H9 (cell line): ENCODE data around the gene PARP3. TPM values are rescaled to one million over a fixed set of nuclear protein-coding genes. Genes with fewer than 3 reads are reported as not detected.

ENCODE experiments used
- DNase-seq: peaks from one replicate; pipeline ENCODE4 v3.0.0-alpha.2; 2017
- H2AFZ ChIP-seq: one replicate; pipeline ENCODE4 v1.6.1; 2013; ENCODE audit warnings: mild to moderate bottlenecking, low read length, control low read depth, moderate library complexity
- H2AK5ac ChIP-seq: 2 replicates; pipeline ENCODE4 v1.6.1; 2013; ENCODE audit warnings: low read length, control low read depth, mixed read lengths; ENCODE audit not compliant: insufficient read length
- H2BK120ac ChIP-seq: one replicate; pipeline ENCODE4 v1.6.1; 2013; ENCODE audit warnings: low read depth, mild to moderate bottlenecking, low read length, control low read depth, inconsistent platforms; ENCODE audit not compliant: poor library complexity, severe bottlenecking
- H2BK12ac ChIP-seq: 2 replicates; pipeline ENCODE4 v1.6.1; 2013; ENCODE audit warnings: low read length, control low read depth, mixed read lengths, low read depth; ENCODE audit not compliant: insufficient read length
- H2BK15ac ChIP-seq: 2 replicates; pipeline ENCODE4 v1.6.1; 2013; ENCODE audit warnings: low read depth, low read length, control low read depth
- H2BK20ac ChIP-seq: one replicate; pipeline ENCODE4 v1.6.1; 2013; ENCODE audit warnings: low read depth, mild to moderate bottlenecking, low read length, control low read depth, inconsistent platforms; ENCODE audit not compliant: poor library complexity, severe bottlenecking
- H2BK5ac ChIP-seq: 2 replicates; pipeline ENCODE4 v1.6.1; 2013; ENCODE audit warnings: low read length, control low read depth, mixed read lengths; ENCODE audit not compliant: insufficient read length
- H3K14ac ChIP-seq: 2 replicates; pipeline ENCODE4 v1.6.1; 2013; ENCODE audit warnings: low read length, control low read depth; ENCODE audit not compliant: insufficient read depth
- H3K18ac ChIP-seq: 2 replicates; pipeline ENCODE4 v1.6.1; 2013; ENCODE audit warnings: low read depth, mild to moderate bottlenecking, mixed read lengths, low read length, control low read depth; ENCODE audit not compliant: insufficient read length
- H3K23ac ChIP-seq: 2 replicates; pipeline ENCODE4 v1.6.1; 2013; ENCODE audit warnings: low read length, control low read depth, mixed read lengths, low read depth; ENCODE audit not compliant: insufficient read length
- H3K23me2 ChIP-seq: 2 replicates; pipeline ENCODE4 v1.6.1; 2013; ENCODE audit warnings: low read depth, mild to moderate bottlenecking, mixed read lengths, low read length, control low read depth; ENCODE audit not compliant: insufficient read length, poor library complexity, severe bottlenecking
- H3K27ac ChIP-seq: 2 replicates; pipeline ENCODE4 v1.5.1; 2013; ENCODE audit warnings: low read length, control low read depth, mixed read lengths, low read depth; ENCODE audit not compliant: insufficient read length
- H3K27me3 ChIP-seq: 2 replicates; pipeline ENCODE4 v1.6.1; 2013; ENCODE audit warnings: low read length, control low read depth, inconsistent platforms; ENCODE audit not compliant: insufficient read depth
- H3K4ac ChIP-seq: 2 replicates; pipeline ENCODE4 v1.6.1; 2013; ENCODE audit warnings: low read depth, mild to moderate bottlenecking, control low read depth, inconsistent platforms, low read length, moderate library complexity
- H3K4me1 ChIP-seq: 2 replicates; pipeline ENCODE4 v1.6.1; 2013; ENCODE audit warnings: low read length, control low read depth, inconsistent platforms; ENCODE audit not compliant: insufficient read depth
- H3K4me2 ChIP-seq: 2 replicates; pipeline ENCODE4 v1.6.1; 2013; ENCODE audit warnings: low read length, control low read depth, mixed read lengths; ENCODE audit not compliant: insufficient read length, insufficient read depth
- H3K56ac ChIP-seq: 2 replicates; pipeline ENCODE4 v1.6.1; 2013; ENCODE audit warnings: low read depth, mild to moderate bottlenecking, mixed read lengths, low read length, control low read depth; ENCODE audit not compliant: insufficient read length
- H3K79me1 ChIP-seq: 2 replicates; pipeline ENCODE4 v1.6.1; 2013; ENCODE audit warnings: low read depth, mild to moderate bottlenecking, moderate library complexity, low read length, control low read depth, inconsistent platforms; ENCODE audit not compliant: insufficient read depth, poor library complexity, severe bottlenecking
- H3K79me2 ChIP-seq: 2 replicates; pipeline ENCODE4 v1.6.1; 2013; ENCODE audit warnings: low read length, control low read depth, inconsistent platforms; ENCODE audit not compliant: insufficient read depth
- H3K9ac ChIP-seq: 2 replicates; pipeline ENCODE4 v1.6.1; 2013; ENCODE audit warnings: low read length, control low read depth, mixed read lengths; ENCODE audit not compliant: insufficient read length; ENCODE audit errors: extremely low read depth
- H3K9me3 ChIP-seq: one replicate; pipeline ENCODE4 v1.6.1; 2013; ENCODE audit warnings: low read depth, low read length, inconsistent platforms; ENCODE audit not compliant: control insufficient read depth
- H3T11ph ChIP-seq: one replicate; pipeline ENCODE4 v1.6.1; 2013; ENCODE audit warnings: mild to moderate bottlenecking, low read length, control low read depth, inconsistent platforms
- H4K20me1 ChIP-seq: one replicate; pipeline ENCODE4 v1.6.1; 2013; ENCODE audit not compliant: control insufficient read depth, insufficient read length, insufficient read depth
- H4K5ac ChIP-seq: 2 replicates; pipeline ENCODE4 v1.6.1; 2013; ENCODE audit warnings: low read depth, mild to moderate bottlenecking, mixed read lengths, low read length, control low read depth; ENCODE audit not compliant: insufficient read length
- H4K8ac ChIP-seq: replicated peaks from 2 replicates; pipeline ENCODE4 v1.6.1; 2013; ENCODE audit warnings: low read length, control low read depth, mixed read lengths, low read depth; ENCODE audit not compliant: insufficient read length
- H4K91ac ChIP-seq: 2 replicates; pipeline ENCODE4 v1.6.1; 2013; ENCODE audit warnings: low read depth, mild to moderate bottlenecking, moderate library complexity, mixed read lengths, low read length, control low read depth; ENCODE audit not compliant: insufficient read length
- H3K27ac Mint-ChIP-seq, 3 experiments: 2 replicates in 2 of 3; 3 replicates in 1 of 3; pipeline ENCODE4 v1.8.0; 2020 to 2021; ENCODE audit warnings: mixed read lengths in 3 of 3, mild to moderate bottlenecking in 1 of 3, moderate library complexity in 1 of 3
- H3K27me3 Mint-ChIP-seq: 2 replicates; pipeline ENCODE4 v1.8.0; 2021; ENCODE audit warnings: low read depth, mild to moderate bottlenecking, moderate library complexity, mixed read lengths
- H3K36me3 Mint-ChIP-seq, 3 experiments: 2 replicates in 2 of 3; 3 replicates in 1 of 3; pipeline ENCODE4 v1.8.0; 2020 to 2021; ENCODE audit warnings: low read depth in 3 of 3, mixed read lengths in 3 of 3; ENCODE audit not compliant: insufficient read depth in 1 of 3
- H3K4me1 Mint-ChIP-seq, 2 experiments: 2 replicates each; pipeline ENCODE4 v1.8.0; 2020; ENCODE audit warnings: mixed read lengths in 2 of 2
- H3K4me3 Mint-ChIP-seq, 2 experiments: 2 replicates in 1 of 2; 3 replicates in 1 of 2; pipeline ENCODE4 v1.8.0; 2020 to 2021; ENCODE audit warnings: mild to moderate bottlenecking in 2 of 2, mixed read lengths in 2 of 2, moderate library complexity in 1 of 2
- H3K9me3 Mint-ChIP-seq, 2 experiments: 2 replicates in 1 of 2; 3 replicates in 1 of 2; pipeline ENCODE4 v1.8.0; 2020; ENCODE audit warnings: mild to moderate bottlenecking in 2 of 2, mixed read lengths in 2 of 2, moderate library complexity in 1 of 2
- WGBS: extraction: QIAGEN DNeasy Blood & Tissue Kit; methylation state at CpG from one replicate; pipeline ENCODE4 v1.1.7; 2013; ENCODE audit warnings: missing lambda C conversion rate, low lambda C conversion rate, mixed read lengths; ENCODE audit not compliant: insufficient read length; ENCODE audit errors: extremely low coverage; 5-methylcytosine and 5-hydroxymethylcytosine counted together
- total RNA-seq: library from RNA; stranded (reverse); gene quantifications from 2 replicates; pipeline ENCODE4 v1.2.1, GENCODE V29; 2021
- TF ChIP-seq, protein P1 (sequence below): fragments of 200-600 bp; sonication (generic); conservative IDR thresholded peaks from 3 replicates; pipeline ENCODE4 v1.8.0; 2021; ENCODE audit warnings: antibody characterized with exemption, mild to moderate bottlenecking

PARP3 gene
- total RNA-seq, 1 experiment from 2014 or later: 1.3 TPM

DNA sequence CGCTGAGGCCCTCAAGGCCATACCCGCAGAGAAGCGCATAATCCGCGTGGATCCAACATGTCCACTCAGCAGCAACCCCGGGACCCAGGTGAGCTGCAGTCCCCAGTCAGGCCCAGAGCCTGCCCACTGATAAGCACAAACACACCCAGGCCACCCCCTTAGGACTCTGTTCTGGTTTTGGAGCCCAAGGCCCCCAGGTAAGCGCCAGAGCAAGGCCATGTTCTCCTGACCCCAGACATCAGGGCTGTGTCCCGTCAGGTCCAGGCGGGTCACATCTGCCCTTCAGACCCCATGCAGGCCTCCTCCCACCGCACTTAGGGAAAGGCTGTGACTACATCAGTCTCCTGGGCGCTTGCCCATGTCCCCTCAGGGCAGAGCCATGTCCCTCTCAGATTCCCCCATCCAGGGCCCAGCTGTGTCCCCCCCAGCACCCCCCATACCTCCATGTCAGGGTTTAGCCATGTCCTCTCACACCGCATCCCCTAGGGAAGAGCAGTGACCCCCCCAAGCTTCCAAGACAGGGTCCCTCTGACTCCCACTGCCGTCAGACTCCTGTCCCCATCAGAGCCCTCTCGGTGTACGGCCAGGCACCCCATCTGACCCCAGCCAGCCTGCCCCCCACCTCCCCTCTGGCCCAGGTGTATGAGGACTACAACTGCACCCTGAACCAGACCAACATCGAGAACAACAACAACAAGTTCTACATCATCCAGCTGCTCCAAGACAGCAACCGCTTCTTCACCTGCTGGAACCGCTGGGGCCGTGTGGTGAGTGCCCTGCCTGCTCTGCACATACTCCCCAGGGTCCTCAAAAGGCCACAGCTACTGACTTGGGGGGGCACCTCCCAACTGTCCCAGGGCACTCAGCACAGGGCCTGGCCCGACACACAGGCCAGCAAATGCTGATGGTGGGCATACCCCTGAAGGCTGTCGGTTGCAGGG, 1.6 kb downstream of the PARP3 start:
- Histone ChIP-seq H3K56ac (no peak overlapping the region), H3K9ac (no peak overlapping the region), H3K23me2 (peaks cover 16% of the 10 kb centered on the region), H2AK5ac (no peak overlapping the region), H2BK20ac (no peak overlapping the region), H3K4me2 (no peak overlapping the region), H2AFZ (no peak overlapping the region), H3K79me2 (peaks cover 10% of the 10 kb centered on the region), H4K5ac (no peak overlapping the region), H3K14ac (no peak overlapping the region; the same call in 1 of the 2 replicates), H3K4me1 (0 out of 2 replicates have a peak, but pooled peaks cover 2% of the 10 kb centered on the region), H4K91ac (no peak overlapping the region), H4K8ac (no peak overlapping the region), H3K27me3 (no peaks in the 10 kb centered on the region), H3K79me1 (peaks cover 12% of the 10 kb centered on the region), H3T11ph (no peak overlapping the region), H3K23ac (no peak overlapping the region), H2BK12ac (no peak overlapping the region), H3K4ac (no peak overlapping the region), H2BK120ac (no peak overlapping the region), H3K9me3 (no peaks in the 10 kb centered on the region), H2BK5ac (no peak overlapping the region), H3K18ac (no peak overlapping the region), H2BK15ac (no peak overlapping the region), H3K27ac (no peak overlapping the region), H4K20me1 (peaks cover 6% of the 10 kb centered on the region)
- Mint-ChIP-seq H3K36me3 (peaks cover 8 to 18% (median 15%) of the 10 kb centered on the region in 3 experiments; a peak in 6 of 7 replicates), H3K4me3 (no peak overlapping the region), H3K27me3 (peaks cover 59% of the 10 kb centered on the region), H3K4me1 (peaks cover 17 to 18% of the 10 kb centered on the region in 2 experiments), H3K9me3 (no peaks in the 10 kb centered on the region; a peak in 1 of 5 replicates), H3K27ac (no peak overlapping the region)
- WGBS: no CpG with 5 or more reads among the region's 21 CpGs
- DNase-seq: no peak
- TF ChIP-seq, protein P1, sequence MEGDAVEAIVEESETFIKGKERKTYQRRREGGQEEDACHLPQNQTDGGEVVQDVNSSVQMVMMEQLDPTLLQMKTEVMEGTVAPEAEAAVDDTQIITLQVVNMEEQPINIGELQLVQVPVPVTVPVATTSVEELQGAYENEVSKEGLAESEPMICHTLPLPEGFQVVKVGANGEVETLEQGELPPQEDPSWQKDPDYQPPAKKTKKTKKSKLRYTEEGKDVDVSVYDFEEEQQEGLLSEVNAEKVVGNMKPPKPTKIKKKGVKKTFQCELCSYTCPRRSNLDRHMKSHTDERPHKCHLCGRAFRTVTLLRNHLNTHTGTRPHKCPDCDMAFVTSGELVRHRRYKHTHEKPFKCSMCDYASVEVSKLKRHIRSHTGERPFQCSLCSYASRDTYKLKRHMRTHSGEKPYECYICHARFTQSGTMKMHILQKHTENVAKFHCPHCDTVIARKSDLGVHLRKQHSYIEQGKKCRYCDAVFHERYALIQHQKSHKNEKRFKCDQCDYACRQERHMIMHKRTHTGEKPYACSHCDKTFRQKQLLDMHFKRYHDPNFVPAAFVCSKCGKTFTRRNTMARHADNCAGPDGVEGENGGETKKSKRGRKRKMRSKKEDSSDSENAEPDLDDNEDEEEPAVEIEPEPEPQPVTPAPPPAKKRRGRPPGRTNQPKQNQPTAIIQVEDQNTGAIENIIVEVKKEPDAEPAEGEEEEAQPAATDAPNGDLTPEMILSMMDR: no peak
